HG02840 (cell line): ENCODE data around the gene MCOLN2.
"Not testable (repeated sequence)": the region's sequence is repeated elsewhere in the genome, so short reads cannot be mapped to it uniquely, and the experiment has no call there.

Experiments used
- ATAC-seq: cut with Tn5 transposase; IDR thresholded peaks from one replicate; pipeline ENCODE4 v1.9.1; 2021; ENCODE audit warnings: mild to moderate bottlenecking, moderate library complexity, moderate number of reproducible peaks; ENCODE audit not compliant: unreplicated experiment, low FRiP score

The MCOLN2 gene

DNA sequence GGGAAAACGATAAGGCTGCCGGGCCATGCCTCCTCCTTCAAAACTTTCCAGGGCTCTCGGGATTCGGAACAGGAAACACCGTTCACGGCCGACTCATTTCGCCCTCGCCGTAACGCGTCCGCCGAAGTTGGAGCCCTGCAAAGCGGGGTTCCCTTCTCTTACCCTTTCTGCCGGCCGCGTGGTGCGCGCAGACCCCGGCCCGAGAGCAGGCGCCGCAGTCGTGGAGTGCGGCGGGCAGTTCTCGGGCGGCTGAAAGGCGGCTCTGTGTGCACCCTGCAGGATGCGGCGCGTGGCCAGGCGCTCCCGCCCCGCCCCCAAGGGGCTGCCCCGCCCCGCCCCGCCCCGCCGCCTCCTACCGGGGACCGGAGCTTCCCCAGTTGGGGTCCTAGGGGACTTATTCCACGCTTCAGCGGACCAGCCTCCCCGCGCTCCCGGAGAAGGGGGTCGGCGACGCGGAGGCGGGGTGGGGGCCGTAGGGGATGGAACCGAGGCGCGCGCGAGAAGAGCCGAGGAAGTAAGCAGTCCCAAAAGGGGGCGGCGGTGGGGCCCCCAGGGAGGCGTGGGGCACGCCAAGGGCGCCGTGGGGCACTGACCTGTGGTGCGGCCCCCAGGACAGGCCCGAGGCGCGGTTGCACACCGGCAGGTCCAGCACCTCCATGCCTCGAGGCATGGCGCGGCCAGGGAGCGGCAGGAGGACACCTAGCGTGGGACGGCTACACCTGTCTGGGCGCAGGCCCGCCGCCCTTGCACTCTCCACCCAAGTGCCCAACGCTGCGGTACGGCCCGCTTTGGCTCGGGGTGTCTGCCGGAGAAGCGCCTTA is at the start of gene MCOLN2:
Gene MCOLN2 (minus strand): TSS at position 268 of the 821 bp plus-strand sequence. CDS start 241 bp downstream, at position 27.
- ATAC-seq, result peak; percentile 46

DNA sequence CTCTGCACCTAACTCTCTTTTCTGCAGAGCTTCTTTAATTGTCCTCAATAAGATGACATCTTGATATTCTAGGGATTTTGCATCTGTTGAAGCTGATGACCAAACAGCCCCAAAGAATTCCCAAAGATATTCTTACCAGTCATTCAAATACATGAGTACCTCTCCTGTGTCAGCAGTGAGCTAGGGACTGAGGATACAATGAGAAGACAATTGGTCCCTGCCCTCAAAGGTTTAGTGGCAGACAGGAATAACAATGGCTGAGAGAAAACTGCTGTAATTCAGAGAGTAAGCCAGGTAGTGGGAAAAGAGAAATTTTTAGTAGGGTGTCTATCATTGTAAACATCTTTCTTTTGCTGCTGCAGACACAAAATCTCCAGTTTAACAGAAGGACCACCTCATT is 45.5 kb upstream of the MCOLN2 start:
- ATAC-seq, result no peak

DNA sequence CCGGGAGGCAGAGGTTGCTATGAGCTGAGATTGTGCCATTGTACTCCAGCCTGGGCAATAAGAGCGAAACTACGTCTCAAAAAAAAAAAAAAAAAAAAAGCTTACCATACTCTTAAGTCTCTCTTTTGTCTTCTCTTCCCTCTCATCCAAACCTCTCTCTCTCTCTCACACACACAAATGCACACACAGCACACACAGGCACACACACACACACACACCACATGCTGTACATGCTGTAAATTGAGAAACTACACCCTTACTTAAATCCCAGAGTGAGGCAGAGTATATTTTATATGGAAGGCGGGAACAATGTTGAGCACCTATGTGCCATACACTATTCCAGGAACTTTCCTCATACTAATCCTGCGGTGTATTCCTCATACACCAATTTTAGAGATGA is 44.9 kb upstream of the MCOLN2 start:
- no peak for ATAC-seq

DNA sequence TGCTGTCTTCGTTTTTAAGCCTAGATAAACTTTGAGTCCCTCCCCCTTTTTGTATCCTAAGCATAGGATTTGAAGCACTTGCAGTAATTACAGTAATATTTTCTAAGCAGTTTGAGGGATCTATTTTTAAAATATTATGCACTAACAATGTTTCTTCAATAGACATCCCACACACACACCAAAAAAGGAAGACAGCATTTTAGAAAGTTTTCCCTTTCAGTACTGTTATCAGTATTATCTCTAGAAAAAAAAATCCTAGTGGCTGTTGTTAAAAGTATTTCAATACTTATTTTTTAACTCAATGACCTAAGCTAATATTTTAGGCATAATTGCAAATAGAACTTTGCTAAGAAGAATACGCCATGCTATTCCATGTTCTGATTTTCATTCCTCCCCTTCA is 36.3 kb upstream of the MCOLN2 start:
- ATAC-seq, result no peak

DNA sequence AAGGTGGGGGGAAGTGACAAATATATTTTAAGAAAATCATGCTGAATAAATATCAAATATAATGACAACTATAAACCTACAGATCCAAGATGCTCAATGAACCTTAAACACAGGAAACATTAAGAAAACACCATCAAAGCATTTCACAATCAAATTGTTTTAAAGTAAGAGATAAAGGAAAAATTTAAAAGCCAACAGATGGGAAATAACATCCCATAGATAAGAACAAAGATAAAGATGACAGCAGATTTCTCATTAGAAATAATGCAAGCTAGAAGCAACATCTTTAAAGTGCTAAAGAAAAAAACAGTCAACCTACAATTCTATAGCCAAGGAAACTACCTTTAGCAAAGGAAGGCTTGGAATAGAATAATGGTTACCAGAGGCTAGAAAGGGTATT is 33.6 kb upstream of the MCOLN2 start:
- no peak for ATAC-seq

DNA sequence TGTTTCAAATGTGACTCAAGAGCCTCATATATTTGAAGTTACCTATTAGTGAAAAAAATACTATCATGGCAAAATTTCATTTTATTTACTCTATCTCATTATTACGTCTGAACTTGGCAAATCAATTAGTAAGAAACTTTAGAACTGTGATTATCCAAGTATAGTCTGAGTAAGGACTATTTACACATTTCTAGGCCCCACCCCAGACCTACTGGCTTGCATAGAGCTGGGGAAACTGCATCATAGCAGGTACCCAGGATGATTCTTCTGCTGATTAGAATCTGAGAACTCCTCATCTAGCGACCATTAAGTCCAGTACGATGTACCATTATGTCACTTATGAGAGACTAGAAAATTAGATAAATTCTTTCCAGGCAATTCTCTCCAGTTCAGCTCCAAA is 31.2 kb upstream of the MCOLN2 start:
- ATAC-seq, result no peak

DNA sequence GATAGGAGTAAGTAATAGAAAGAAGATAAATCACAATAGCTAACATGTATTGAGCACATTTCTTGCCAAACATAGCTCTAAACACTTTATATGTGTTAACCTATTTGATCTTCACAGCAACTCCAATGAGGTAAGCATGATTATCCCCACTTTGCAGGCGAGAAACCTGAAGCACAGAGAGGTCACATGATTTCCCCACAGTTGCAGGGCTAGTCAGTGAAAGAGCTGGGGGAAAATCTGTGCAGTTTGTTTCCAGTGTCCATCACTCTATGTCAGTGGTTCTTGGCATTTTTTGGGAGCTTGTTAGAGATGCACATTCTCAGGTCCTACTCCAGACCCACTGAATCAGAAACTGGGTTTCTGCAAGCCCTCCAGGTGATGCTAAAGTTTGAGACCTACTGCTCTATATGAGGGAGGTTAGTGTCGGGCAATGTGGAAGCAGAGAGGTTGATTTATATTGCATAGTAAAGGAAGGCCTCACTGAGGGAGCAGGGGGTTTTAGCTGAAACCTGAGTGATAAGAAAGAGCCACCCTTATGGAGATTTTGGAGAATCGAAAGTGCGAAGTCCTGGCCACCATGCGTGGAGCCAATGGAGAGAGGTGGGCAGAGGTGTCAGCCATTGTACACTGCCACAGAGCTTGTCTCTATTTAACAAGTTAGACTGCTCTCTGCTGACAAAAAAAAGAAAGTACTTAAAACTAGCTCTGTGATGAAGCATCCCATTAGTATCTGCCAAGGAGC is 30.5 kb upstream of the MCOLN2 start:
- peak; percentile 82 for ATAC-seq

DNA sequence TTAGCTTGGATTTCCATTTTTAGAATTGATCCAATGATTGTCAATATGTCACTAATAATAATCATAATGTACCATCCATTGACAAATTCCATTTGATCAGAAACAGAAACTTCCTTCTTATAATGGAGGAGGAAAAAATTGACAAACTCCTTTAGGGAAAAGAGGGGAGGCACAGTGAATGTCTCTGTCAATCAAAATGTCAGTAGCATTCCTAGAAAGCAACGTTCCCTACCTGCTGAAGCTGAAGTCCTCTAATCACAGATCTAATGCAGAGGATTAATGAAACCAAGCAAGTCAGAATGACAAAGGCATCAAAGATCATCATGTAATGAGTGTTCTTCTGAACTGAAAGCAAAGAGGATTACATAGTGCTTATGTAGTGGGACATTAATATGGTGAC is 29.0 kb upstream of the MCOLN2 start:
- ATAC-seq, result no peak

DNA sequence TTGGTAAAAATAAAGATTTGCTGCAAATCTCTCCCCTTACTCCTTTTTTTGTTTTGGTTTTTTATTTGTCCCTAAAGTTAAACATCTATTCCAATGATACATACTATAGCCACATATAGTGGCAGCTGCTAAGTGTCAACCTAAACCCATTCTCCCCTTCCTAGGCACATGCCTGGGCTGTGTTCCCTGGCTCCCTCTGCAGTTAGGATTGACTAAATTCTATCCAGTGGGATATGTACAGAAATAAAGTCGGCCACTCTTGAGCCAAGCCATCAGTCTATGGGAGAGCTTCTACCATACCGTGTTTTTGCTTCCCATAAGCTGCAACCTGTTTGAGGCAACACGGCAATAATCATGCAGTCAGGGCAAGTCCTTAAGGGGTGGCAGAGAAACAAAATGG is 27.8 kb upstream of the MCOLN2 start:
- ATAC-seq, result no peak

DNA sequence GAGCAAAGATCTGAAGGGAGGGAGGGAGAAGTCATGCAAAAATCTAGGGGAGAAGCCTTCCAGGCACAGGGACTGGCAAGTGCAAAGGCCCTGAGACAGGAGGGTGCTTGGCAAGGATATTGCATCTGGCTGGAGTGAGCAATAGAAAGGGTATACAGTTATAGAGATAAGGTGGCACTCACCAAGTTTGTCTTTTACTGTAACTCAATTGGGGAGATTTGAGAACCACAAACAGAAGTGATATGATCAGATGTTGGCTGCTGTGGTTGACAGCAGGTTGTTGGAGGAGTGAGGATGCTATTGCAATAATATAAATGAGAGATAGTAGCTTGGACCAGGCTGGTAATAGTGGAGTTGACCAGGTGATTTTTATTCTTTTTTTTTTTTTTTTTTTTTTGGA is 25.8 kb upstream of the MCOLN2 start:
- no peak for ATAC-seq

DNA sequence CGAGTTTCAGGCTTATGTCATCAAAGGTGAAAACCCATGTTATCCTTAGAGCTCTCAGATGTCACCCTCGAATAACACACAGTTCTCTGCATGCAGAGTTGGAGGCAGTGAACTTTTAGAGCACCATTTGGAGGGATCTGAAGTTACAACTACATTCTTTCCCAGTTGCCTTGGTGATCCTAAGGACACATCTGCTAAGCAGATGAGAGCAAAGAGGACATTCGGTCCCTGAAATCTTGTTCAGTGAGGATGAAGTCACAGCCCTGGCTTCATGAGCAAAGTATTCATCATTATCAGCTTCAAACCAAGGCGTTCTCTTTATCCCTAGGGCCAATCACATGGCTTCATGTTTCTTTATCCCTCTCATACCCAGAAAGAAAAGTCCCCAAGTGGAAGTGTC is 23.1 kb upstream of the MCOLN2 start:
- no peak for ATAC-seq

DNA sequence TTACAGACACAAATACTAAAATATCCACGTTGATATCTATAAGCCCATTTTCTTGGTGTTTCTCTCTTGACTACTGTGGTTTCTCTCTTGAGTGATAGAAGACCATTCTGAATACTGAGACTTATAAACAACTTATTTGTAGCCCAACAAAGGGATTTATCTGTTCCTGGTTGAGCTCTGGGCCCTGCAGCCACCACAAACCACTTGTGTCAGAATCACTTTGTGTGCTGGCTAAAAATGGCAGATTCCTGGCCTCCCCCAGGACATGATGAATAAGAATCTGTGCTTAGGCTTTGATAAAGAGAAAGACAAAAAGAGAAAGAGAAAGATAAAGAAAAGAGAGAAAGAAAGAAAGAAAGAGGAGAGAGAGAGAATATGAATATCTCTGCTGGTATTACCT is 18.9 kb upstream of the MCOLN2 start:
- no peak for ATAC-seq

DNA sequence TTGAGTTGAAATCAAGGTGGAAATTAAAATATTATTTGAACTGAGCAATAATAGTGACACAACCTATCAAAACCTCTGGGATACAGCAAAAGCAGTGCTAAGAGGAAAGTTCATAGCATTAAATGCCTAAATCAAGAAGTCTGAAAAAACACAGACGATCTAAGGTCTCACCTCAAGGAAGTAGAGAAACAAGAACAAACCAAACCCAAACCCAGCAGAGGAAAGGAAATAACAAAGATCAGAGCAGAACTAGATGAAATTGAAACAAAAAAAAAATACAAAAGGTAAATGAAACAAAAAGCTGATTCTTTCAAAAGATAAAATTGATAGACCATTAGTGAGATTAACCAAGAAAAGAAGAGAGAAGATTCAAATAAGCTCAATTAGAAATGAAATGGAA is 8.7 kb upstream of the MCOLN2 start:
- not testable (repeated sequence) for ATAC-seq

DNA sequence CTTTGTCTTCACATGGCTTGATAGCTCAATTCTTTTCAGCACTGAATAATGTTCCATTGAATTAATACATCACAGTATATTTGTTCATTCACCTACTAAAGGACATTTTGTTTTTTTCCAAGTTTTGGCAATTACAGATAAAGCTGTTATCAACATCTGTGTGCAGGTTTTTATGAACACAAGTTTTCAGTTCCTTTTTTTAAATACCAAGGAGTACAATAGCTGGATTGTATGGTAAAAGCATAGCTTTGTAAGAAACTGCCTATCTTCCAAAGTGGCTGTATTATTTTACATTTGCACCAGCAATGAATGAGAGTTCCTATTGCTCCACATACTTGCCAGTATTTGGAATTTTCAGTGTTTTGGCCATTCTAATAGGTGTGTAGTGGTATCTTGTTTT is 4.8 kb upstream of the MCOLN2 start:
- ATAC-seq, result no peak

DNA sequence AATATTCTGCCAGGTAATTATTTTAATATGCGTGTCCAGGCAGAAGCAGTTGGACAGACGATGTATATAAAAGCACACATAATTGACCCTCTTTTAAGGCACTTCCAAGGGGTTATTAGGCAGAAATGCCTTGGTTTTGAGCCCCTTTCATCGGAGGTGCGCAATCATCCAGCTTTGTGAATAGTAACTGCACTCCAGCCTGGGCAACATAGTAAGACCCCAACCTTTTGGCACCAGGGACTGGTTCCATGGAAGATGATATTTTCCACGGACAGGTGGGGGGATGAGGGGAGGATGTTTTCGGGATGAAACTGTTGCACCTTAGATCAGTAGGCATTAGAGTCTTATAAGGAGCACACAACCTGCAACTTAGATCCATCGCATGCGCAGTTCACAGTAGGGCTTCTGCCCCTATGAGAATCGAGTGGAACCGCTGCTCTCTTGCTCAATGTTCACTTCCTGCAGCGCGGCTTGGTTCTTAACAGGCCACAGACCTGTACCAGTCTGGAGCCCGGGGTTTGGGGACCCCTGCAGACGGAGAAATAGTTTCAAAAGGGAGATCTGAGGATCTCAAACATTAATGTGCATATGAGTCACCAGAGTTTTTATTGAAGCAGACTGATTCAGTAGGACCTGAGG is 1.8 kb upstream of the MCOLN2 start:
- ATAC-seq, result peak; percentile 29

DNA sequence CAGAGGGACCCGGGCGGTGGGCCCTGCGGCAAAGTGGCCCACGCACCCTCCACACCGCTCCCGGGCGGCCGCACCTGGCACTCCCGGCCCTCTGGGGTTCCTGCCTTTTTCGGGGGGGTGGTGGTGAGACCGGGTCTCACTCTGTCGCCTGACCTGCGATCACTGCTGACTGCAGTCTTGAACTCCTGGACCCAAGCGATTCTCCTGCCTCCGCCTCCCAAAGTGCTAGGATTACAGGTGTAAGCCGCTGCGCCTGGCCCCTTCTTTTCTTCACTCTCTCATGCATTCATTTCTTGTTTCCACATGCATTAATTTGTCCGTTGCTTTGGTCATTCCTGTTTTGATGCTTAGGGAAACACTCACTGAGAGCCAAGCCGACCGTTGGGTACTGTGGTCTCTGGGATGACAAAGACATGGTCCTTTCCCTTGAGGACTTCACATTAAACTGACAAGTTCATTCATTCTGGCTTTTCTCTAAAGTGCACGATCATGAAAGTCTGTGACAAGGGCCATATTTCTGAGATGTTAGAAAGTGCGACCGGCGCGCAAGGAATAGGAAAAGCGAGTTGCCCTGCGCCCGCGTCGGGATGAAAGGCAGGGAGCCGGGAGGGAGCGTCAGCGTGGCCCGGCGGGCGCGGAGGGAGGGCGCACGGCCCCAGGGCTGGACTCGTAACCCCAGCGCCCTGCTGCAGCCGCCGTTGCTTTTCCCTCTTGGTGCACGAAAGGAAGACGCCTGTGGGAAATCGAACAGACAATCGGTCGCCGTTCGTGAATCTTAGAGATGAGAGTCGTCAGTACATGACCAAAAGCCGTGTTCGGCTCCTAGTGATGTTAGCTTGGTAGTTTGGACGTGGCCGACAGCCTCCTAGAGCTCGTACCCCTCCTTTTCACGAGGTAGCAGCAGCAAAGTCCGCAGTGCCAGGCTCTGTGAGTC is 1.0 kb upstream of the MCOLN2 start:
- ATAC-seq, result no peak

DNA sequence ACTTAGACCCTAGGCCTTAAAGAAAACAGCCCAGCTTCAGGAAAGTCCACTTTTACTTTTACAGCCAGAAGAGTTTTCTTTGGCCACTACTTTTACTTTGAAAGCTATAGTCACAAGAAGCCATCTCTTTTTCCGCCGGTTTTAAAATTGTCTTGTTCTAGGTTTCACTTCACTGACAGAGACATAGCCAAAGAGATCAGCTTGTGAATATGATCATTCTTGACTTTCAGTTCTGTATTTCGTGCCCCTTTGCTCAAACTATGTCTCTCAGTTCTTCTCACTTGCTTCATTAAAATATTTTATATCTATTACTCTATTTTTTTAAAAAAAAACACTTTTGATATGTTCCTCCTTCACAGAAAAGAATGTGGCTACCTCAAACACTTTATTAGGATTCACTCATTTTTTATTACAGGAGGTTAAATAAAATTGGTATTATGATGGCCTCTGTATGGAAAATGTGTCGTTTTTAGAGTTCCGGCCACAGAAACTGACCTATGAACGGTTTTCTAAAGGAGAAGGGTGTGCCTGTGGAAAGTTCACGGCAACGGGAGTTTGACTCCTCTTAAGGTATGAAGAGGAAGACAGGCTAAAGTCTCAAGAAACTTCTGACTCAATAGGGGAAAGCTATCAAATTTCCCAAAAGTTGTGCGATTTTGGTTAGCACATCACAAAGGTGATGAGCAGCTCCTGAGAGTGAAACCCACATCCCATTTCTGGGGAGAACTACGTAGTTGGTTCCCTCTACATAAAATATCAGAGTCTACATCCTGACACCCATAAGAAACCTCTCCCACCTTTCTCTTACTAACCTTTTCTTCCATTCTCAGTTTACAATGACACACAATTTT is 1.2 kb downstream of the MCOLN2 start:
- ATAC-seq, result peak; percentile 37

DNA sequence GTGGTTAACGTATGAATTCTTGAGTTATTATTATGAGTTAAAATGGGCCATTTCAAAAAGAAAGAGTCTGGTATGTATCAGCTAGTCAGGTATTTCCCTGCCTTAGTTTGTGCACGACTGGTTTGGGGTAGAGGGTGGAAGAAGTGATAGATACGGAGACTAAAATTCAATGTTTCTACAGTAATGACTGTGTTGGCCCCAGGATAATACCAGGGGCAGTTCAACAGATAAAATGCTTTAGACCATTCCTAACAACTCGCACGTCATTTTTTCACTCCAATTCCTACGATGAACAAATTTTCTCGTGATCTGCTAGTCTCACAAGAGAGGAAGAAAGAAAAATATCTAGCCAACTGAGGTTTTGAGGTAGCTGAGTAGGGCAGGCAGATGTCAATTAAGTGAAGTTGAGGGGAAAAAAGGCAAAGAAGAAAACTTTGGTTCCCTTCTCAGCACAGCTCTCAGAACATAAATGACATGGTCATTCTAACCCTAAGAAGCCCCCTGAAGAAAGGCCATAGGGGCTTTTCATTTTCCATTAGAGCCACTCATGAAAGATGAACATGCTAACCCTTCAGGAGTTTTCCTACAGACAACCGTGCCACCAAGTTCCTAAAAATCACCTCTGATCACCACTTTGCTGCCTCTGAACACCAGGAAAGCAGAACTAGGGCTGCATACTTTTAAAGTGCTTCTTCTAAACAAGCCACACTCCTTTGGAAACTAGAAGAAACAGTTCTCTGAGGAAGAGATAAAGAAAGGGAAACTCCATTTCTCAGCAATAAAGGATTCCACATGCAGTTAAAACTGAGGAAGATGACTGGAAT is 5.6 kb downstream of the MCOLN2 start:
- peak; percentile 47 for ATAC-seq

DNA sequence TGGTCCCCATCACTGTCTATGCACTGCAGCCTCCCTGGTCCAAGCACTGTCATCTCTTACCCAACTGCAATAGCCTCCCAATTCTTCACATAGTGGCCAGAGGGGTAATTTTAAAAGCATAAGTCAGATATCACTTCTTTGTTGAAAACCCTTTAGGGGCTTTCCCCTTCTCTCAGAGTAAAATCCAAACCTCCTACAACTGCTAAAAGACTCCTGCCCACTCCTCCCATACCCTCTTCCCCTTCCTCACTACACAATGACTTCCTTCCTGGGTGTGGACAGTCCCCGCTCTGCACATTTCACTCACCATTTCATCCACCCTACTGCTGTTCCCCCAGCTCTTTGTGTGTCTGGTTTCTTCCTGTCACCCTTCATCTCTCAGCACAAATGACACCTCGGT is 8.3 kb downstream of the MCOLN2 start:
- peak; percentile 59 for ATAC-seq
